ENCODE data around the gene IFITM10. TPM values are rescaled to one million over a fixed set of nuclear protein-coding genes. Genes with fewer than 3 reads are reported as not detected.
A peak's percentile ranks its signal among the peaks of the same experiment; 100 is the strongest.

Gene IFITM10
- total and polyA plus RNA-seq, 9 of the 15 experiments (the other 6 are each of a cell fraction or from before 2014, with no cell fraction given) = 0.08 to 0.13 (median 0.09) TPM; not detected in 6

GRCh38 chr11:1793081-1793480 lies 42.7 kb upstream of the IFITM10 start (continued):
- TF ChIP-seq ZFP36 (IDR thresholded peaks at IDR 0.05; ENCODE audit: low read depth, low read length, partially characterized antibody) = no peak
- no peak for TF ChIP-seq SMARCA5 (IDR thresholded peaks at IDR 0.05)

- ATAC-seq = no peak
- no TSS peak for BruUV-seq (replicated peaks)
- Histone ChIP-seq H4K20me1 (replicated peaks; ENCODE audit: control insufficient read depth, insufficient read depth, low read length) (no peaks in the 10 kb centered on the region; the same call in 1 of the 2 replicates), H3K9me1 (ENCODE audit: control insufficient read depth, insufficient read depth, low read length) (no peaks in the 10 kb centered on the region), H3K4me2 (ENCODE audit: insufficient read depth, low read length) (no peak overlapping the region), H3K4me3 (no peak overlapping the region), H3K79me2 (ENCODE audit: control insufficient read depth, insufficient read depth, low read length) (no peaks in the 10 kb centered on the region), H2AFZ (ENCODE audit: low read depth, low read length) (no peak overlapping the region), H3K9ac (ENCODE audit: insufficient read depth in 1 of 2, low read depth in 2 of 2, low read length in 2 of 2) (no peak overlapping the region), H3K4me1 (replicated peaks in 1 of 2; ENCODE audit: control insufficient read depth in 2 of 2, insufficient read depth in 2 of 2, low read length in 2 of 2) (no peaks in the 10 kb centered on the region), H3K9me3 (replicated peaks; ENCODE audit: control insufficient read depth, insufficient read depth, low read depth, low read length) (no peaks in the 10 kb centered on the region), H3K27me3 (ENCODE audit: control insufficient read depth in 2 of 2, insufficient read depth in 2 of 2, low read length in 2 of 2) (peaks cover 33 to 50% of the 10 kb centered on the region in 2 experiments), H3K27ac (ENCODE audit: extremely low read depth, low read depth, low read length) (no peak overlapping the region), H3K36me3 (ENCODE audit: control insufficient read depth, insufficient read depth, low read length) (no peaks in the 10 kb centered on the region)
- FAIRE-seq = no peak
- intact Hi-C loops (cut with micrococcal nuclease) (no loop called here), in situ Hi-C loops (cut with MboI) (no loop called here)
- POLR2A ChIA-PET = interaction anchor here (0.7 kb wide), 1 partner anchor 12 kb away, joined by 4 read pairs; no protein-coding TSS in a partner anchor
- no peak for DNase-seq (ENCODE audit: extremely low read depth in 1 of 4, low spot score in 3 of 4)
- 16% methylated on average over 12 of the region's 12 CpGs for WGBS (ENCODE audit: insufficient coverage, low coverage, missing lambda C conversion rate)
- TF ChIP-seq HDAC2 (IDR thresholded peaks at IDR 0.05) (no peak), EZH2 (IDR thresholded peaks at IDR 0.05; ENCODE audit: borderline replicate concordance, low read depth, low read length) (0 out of 2 replicates have a peak, but pooled peaks have one; percentile 79)
- CTCF ChIA-PET (ENCODE audit: low intra/inter-chr PET ratio) = interaction anchor here (0.7 kb wide), 1 partner anchor 514 kb away, joined by 6 read pairs; no protein-coding TSS in a partner anchor
These were observed 42.1 kb upstream of the IFITM10 start for GRCh38 chr11:1792461-1792860.

- H3K9me1 ChIP-seq (ENCODE audit: control insufficient read depth, insufficient read depth, low read length) = no peaks in the 10 kb centered on the region
- H3K9ac ChIP-seq (ENCODE audit: insufficient read depth in 1 of 2, low read depth in 2 of 2, low read length in 2 of 2) = no peak overlapping the region
- in situ Hi-C loops (cut with MboI) (no loop called here), intact Hi-C loops (cut with micrococcal nuclease) (no loop called here)
- ATAC-seq (no peak), FAIRE-seq (no peak), DNase-seq (ENCODE audit: extremely low read depth in 1 of 4, low spot score in 3 of 4) (no peak)
- CTCF ChIA-PET (ENCODE audit: low intra/inter-chr PET ratio) = no interaction called here
- no peaks in the 10 kb centered on the region; the same call in 1 of the 2 replicates for H4K20me1 ChIP-seq (replicated peaks; ENCODE audit: control insufficient read depth, insufficient read depth, low read length)
- H3K4me1 ChIP-seq (replicated peaks in 1 of 2; ENCODE audit: control insufficient read depth in 2 of 2, insufficient read depth in 2 of 2, low read length in 2 of 2) = no peaks in the 10 kb centered on the region
- WGBS (ENCODE audit: insufficient coverage, low coverage, missing lambda C conversion rate) = 3% methylated on average over 6 of the region's 6 CpGs
- H2AFZ ChIP-seq (ENCODE audit: low read depth, low read length) = no peak overlapping the region
- no peak overlapping the region for H3K27ac ChIP-seq (ENCODE audit: extremely low read depth, low read depth, low read length)
- no peak overlapping the region for H3K4me3 ChIP-seq
- no peak overlapping the region for H3K4me2 ChIP-seq (ENCODE audit: insufficient read depth, low read length)
- H3K79me2 ChIP-seq (ENCODE audit: control insufficient read depth, insufficient read depth, low read length) = no peaks in the 10 kb centered on the region
- TF ChIP-seq CBX2 (IDR thresholded peaks at IDR 0.05; ENCODE audit: insufficient read depth, low read length, poor library complexity, severe bottlenecking) = peak; percentile 11
- TF ChIP-seq CBFA2T3 (IDR thresholded peaks at IDR 0.05) = no peak
- no peaks in the 10 kb centered on the region for H3K9me3 ChIP-seq (replicated peaks; ENCODE audit: control insufficient read depth, insufficient read depth, low read depth, low read length)
- no peaks in the 10 kb centered on the region for H3K36me3 ChIP-seq (ENCODE audit: control insufficient read depth, insufficient read depth, low read length)
- BruUV-seq (replicated peaks) = no TSS peak
- POLR2A ChIA-PET = interaction anchor here (0.7 kb wide), 1 partner anchor 11 kb away, joined by 4 read pairs; no protein-coding TSS in a partner anchor
- H3K27me3 ChIP-seq (ENCODE audit: control insufficient read depth in 2 of 2, insufficient read depth in 2 of 2, low read length in 2 of 2) = peaks cover 31 to 49% of the 10 kb centered on the region in 2 experiments
These were observed 41.5 kb upstream of the IFITM10 start for GRCh38 chr11:1791912-1792311.

Measured in K562 (cell line).